GM21825 (cell line): ENCODE data around the gene PDIA4.
A peak's percentile ranks its signal among the peaks of the same experiment; 100 is the strongest.

Experiments
- ATAC-seq: cut with Tn5 transposase; IDR thresholded peaks from one replicate; pipeline ENCODE4 v1.9.1; 2021; ENCODE audit warnings: mild to moderate bottlenecking, moderate library complexity; ENCODE audit not compliant: unreplicated experiment

Gene PDIA4

DNA sequence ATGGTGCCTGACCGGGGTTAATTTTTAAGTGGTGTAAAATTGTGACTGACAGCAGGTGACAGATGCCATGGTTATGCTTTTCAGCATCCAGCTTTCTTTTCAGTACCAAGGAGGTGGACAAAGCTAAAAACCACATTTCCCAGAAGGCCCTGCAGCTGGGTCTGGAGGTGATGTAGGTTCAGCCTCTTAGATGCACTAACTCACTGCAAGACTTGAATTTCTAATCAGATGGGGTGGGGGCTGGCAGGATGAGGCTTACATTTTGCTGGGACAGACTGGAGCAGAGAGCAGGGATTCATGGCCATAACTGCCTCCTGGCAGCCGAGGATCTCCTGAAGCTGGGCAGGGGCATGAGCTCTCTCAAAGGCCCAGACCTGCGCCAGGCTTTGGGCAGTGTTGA lies 52.4 kb downstream of the PDIA4 start:
- no peak for ATAC-seq

DNA sequence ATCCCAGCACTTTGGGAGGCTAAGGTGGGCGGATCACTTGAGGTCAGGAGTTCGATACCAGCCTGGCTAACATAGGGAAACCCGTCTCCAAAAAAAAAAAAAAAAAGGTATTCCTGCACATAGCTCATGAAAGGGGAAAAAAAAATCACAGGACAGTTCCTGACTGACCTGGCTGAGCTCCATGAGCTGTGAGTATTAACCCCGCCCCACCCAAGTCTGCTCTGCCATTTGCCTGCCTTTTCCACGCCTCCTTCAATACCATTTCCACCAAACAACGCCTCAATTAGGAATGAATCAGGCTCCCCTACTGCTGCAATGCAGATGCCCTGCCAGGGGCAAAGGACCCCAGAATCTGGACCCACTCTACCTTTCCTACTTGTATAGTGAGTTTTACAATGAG lies 55.0 kb downstream of the PDIA4 start:
- ATAC-seq = no peak

DNA sequence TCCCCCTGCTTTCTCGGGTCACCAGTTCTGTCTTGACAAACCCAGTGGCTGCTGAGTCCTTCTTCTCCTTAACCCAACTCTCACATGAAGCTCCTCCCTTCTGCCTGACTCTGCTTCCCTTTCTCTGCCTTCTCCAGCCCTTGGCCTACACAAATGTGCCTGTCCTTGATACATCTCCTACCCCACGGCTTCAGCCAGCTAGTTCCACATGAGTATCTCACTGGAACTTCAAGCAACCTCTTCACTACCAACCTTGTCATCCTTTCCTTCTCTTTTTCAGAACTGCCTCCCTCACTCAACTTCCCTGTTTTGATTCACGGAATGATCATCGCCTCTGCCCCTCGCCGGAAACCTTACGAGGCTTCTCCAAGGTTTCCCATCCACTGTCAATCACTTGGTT lies 55.9 kb downstream of the PDIA4 start:
- no peak for ATAC-seq

DNA sequence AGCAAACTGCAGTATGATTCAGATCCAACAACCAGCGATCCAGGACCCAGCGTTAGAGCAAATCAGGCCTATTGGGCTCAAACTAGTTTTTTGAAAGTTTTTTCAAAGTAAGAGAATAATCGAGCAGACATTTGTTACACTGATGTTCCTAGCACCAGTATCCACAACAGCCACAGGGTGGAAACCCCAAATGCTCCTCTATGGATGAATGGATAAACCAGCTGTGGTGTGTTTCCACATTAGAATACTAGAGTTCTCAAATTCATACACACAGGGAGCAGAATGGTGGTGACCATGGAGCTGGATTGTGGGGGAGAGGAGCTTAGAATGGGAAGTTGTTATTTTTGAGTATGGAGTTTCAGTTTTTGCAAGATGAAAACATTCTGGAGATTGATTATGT lies 60.7 kb downstream of the PDIA4 start:
- no peak for ATAC-seq

DNA sequence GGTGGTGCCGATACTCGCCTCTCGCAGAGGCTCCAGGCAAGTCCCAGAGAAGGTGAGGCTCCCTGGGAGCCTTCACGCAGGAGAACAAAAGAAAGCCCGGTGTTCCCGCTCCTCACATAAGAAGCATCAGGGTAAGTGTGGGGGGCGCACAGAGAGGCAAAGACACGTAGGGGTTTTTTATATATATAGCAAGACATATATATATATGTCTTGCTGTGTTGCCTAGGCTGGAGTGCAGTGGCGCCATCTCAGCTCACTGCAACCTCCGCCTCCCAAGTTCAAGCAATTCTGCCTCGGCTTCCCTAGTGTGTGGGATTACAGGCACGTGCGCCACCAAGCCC lies 61.3 kb downstream of the PDIA4 start:
- ATAC-seq = peak; percentile 6

DNA sequence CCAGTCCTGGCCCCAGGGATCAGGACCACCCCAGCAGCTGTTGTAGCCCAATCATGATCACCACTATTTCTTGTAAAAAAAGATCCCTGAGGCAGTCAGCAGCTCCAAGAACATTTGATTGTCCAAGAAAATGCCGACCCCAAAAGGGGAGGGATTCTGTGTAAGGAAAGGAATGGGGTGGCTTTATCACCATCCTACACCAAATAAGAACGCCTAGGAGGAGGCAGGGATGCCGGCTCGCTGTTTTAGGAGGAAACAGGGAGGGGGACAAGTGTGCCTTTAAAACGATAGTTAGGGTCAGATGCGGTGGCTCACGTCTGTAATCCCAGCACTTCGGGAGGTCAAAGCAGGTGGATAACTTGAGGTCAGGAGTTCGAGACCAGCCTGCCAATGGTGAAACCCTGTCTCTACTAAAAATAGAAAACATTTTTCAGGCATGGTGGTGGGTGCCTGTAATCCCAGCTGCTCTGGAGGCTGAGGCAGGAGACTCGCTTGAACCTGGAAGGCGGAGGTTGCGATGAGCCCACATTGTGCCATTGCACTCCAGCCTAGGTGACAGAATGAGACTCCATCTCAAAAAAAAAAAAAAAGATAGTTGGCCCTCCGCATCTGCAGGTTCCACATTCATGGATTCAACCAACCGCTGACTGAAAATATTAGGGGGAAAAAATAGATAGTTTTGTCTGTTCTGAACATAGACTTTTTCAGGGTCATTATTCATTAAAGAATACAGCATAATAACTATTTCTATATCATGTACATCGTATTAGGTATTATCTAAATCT lies 63.6 kb downstream of the PDIA4 start:
- ATAC-seq = no peak

DNA sequence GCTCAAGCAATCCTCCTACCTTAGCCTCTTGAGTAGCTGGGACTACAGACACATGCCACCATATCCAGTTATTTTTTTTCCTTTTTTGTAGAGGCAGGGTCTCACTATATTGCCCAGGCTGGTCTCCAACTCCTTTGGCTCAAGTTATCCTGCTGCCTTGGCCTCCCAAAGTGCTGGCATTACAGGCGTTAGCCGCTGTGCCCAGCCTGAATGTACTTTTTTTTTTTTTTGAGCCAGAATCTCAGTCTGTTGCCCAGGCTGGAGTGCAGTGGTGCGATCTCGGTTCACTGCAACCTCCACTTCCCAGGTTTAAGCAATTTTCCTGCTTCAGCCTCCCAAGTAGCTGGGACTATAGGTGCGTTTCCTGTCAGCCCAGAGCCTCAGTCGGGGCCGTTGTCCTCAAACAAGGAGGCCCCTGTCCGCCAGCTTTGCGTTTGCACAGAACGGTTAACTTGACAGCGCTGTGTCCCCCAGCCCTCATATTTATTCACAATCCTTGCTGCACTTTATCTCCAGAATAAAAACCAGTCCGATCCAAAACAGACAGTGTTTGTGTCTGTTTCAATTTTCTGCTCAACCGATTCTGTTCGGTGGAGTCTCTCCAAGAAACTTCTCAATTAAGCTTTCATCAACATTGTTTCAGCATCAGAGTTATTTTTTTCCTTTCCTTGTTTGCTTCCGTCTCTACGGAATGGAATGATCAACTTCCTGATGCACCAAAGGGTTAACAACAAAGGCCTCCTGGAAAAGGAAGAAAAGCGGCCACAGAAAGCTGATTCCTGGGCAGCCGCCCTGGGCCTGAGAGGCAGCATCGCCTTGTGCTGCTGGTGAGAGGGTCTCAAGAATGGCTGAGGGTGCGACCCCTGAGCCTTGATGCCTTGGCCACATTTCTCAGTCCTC lies 64.5 kb downstream of the PDIA4 start:
- no peak for ATAC-seq

DNA sequence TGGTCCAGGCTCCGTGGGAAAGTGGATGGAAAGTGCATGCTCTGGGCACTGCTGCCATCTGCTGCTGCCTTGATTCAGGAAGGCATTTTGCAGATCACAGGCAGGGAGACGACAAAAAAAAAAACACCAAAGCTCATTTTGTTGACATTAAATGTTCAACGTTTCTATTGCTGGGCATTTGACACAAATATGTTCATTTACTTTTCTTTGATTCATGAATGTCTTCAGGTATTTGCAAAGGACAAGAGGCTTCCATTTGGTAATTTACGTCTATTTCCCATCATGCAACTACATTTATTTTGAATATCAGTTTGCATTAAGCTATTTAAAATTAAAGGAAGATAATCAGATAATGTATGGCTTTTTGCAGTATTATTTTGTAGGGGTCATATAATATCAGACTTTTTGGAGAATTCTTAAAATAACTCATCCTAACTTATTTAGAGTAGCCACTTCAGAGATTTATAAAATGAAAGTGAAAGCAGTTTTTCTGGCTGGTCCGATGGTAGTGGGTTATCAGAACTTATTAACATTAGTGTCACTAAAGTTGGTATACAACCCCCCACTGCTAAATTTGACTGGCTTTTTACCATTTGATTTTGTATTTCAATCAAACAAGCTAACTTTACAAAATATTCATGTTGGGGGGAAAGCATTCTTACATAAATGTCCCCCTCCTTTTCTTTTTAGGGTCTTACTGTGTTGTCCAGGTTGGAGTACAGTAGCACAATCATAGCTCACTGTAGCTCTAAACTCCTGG lies 65.3 kb downstream of the PDIA4 start:
- peak; percentile 56 for ATAC-seq

DNA sequence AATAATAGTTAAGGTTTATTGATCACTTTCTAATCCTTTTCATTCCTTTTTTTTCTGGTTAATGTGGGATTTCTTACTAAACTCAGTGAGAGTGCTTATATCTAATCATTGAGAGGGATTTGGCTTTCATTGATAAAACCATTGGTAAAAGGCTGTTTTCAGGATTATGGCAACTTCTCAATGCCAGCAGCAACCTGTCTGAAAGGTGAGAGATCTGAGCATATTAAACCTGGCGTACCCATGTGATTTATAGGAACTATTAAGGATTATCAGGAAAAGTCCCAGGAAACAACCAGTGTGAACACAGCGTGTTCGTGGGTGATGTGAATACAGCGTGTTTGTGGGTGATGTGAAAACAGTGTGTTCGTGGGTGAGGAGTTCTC lies 65.9 kb downstream of the PDIA4 start:
- no peak for ATAC-seq

DNA sequence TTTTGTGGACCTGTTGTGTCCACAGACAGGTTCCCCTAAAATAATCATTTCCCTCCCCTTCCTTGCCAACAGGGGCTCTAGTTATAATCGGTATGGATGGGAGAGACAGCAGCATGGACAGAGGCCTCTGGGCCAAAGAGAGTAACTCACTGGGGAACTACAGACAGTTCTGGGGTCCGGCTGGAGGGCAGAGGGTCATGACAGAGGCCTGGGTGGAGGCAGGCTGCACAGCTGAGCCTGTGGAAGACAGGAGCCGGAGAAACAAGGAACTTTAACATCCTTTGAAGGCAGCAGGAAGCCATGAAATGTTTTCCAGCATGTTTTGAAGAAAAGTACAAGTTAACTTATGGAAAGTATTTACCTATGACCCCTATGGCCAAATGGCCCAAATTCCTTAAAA lies 68.6 kb downstream of the PDIA4 start:
- no peak for ATAC-seq

DNA sequence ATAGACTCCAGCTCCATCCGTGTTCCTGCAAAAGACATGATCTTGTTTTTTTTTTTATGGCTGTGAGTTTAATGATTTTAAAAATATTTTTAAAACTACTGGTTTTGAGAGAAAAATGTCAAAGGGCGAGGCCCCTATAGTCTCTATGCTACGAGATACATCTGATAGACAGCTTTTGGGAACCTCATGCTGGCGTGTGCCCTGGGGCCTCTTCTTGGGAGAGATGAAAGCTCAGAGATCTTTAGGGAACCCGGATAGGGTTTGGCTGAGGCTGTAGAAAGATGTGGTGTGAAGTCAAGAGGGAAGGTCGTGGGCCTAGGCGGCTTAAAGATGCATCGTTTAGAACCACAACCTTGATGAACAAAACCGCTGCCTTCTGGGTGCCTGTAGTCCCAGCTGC lies 70.2 kb downstream of the PDIA4 start:
- ATAC-seq = no peak

DNA sequence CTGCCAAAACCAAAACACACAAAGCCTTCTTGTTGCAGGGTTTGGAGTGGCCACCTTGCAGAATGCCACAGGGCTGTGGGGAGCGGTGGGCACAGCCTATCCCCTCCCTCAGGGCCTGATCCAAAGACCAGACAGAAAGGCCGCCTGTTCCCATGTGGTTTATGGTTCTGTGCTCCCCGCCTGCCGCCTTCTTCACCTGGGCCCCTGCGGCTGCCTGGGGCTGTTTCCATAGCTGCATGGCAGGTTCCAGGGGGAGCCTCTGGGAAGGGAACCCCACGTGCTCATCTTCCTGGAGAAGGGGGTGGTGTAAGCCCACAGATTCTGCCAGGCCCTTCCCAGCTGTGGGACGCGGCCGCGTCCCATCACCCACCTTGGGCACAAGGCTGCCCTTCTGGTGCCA lies 73.5 kb downstream of the PDIA4 start:
- ATAC-seq = no peak

DNA sequence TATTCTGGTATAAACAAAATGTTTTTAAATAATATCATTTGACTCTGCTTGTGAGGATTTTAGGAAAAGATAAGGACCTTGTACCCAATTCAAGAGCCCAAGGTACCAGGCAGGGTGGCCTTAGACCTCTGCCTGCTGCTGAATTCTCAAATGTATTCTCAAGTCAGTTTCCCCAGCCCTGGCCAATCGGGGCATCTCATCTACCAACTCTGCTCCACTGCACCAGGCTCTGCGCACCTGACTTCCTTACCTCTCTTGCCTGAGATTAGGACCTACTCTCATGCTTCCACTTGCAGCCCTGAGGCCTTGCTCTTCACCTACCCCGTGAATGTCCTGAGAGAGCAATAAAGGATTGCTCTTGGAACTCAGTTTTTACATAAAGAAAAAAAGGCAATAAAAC lies 74.6 kb downstream of the PDIA4 start:
- no peak for ATAC-seq
